Left lung (tissue), 10 donors: Measurements from ENCODE around the gene SPEM1. TPM values are rescaled to one million over a fixed set of nuclear protein-coding genes. Genes with fewer than 3 reads are reported as not detected.

Experiments
- ATAC-seq: fragments of 200-7000 bp; cut with Tn5 transposase; one replicate; pipeline ENCODE4 v1.9.1; 2020; ENCODE audit warnings: moderate library complexity
- DNase-seq, 4 donors: peaks; one replicate each; pipeline ENCODE4 v3.0.0-alpha.2; 2013 to 2020
- H3K27ac ChIP-seq, 2 donors: fragments of 200-600 bp; sonication (generic) in 1 of 2; one replicate each; pipeline versions ENCODE4 v1.5.0 to v1.8.0; 2020 to 2021
- H3K27me3 ChIP-seq, 2 donors: fragments of 200-600 bp; sonication (generic) in 1 of 2; one replicate each; pipeline versions ENCODE4 v1.5.0 to v1.8.0; 2020 to 2021
- H3K36me3 ChIP-seq, 2 donors: fragments of 200-600 bp; sonication (generic) in 1 of 2; one replicate each; pipeline versions ENCODE4 v1.5.0 to v1.8.0; 2020 to 2021
- H3K4me1 ChIP-seq, 2 donors: fragments of 200-600 bp; one replicate each; pipeline ENCODE4 v1.8.0; 2021
- H3K4me3 ChIP-seq, 2 donors: fragments of 200-600 bp; sonication (generic) in 1 of 2; one replicate each; pipeline versions ENCODE4 v1.5.0 to v1.8.0; 2020 to 2021; ENCODE audit warnings: mild to moderate bottlenecking in 1 of 2
- H3K9me3 ChIP-seq, 2 donors: fragments of 200-600 bp; sonication (generic) in 1 of 2; one replicate each; pipeline versions ENCODE4 v1.5.0 to v1.8.0; 2020 to 2021
- CTCF ChIP-seq, 2 donors: fragments of 200-600 bp; sonication (generic) in 1 of 2; IDR thresholded peaks; one replicate each; pipeline versions ENCODE4 v1.5.0 to v1.8.0; 2021; ENCODE audit warnings: antibody characterized with exemption in 2 of 2
- intact Hi-C, 2 donors: fragments of 100-400 bp; cut with DNase I; formaldehyde crosslinking; loops; one replicate each; pipeline versions ENCODE4 v1.11.2 to v1.14.2; 2022
- polyA plus RNA-seq, 6 donors: library from polyadenylated mRNA; unstranded; fragments of 120-200 nt; gene quantifications; one replicate each; pipeline ENCODE4 v1.2.1, GENCODE V29; 2013; ENCODE audit not compliant: insufficient read length in 6 of 6
- total RNA-seq, 2 donors: library from RNA; stranded (reverse); fragmentation: NEBNext Ultra II Directional; extraction: Animal tissue kit (Norgen Biotek cat#: 25700); gene quantifications; one replicate each; pipeline ENCODE4 v1.2.1, GENCODE V29; 2021
- donor health status: DM: no; HTN: yes; CAD: no.
- donor health status: DM: no; HTN: no; CAD: no.

SPEM1 gene
- total and polyA plus RNA-seq, 8 donors = not detected

GRCh38 chr17:7418472-7419152 is 1.5 kb upstream of the SPEM1 start:
- Histone ChIP-seq H3K27me3 (no peaks in the 10 kb centered on the region), H3K27ac (no peak overlapping the region), H3K9me3 (no peaks in the 10 kb centered on the region), H3K4me1 (no peaks in the 10 kb centered on the region), H3K4me3 (no peak overlapping the region), H3K36me3 (peaks cover 0 to 4% of the 10 kb centered on the region in 2 donors)
- intact Hi-C loops = no loop called here
- no peak for ATAC-seq
- DNase-seq = no peak
- TF ChIP-seq CTCF (IDR thresholded peaks at IDR 0.05) = no peak

- peaks cover 0 to 4% of the 10 kb centered on the region in 2 donors for H3K36me3 ChIP-seq
- H3K9me3 ChIP-seq = no peaks in the 10 kb centered on the region
- DNase-seq (peak in 1 of 4 donors; percentile 55), ATAC-seq (no peak)
- intact Hi-C loops = no loop called here
- no peak overlapping the region for H3K4me3 ChIP-seq
- TF ChIP-seq CTCF (IDR thresholded peaks at IDR 0.05) = no peak
- no peak overlapping the region for H3K27ac ChIP-seq
- H3K4me1 ChIP-seq = no peaks in the 10 kb centered on the region
- H3K27me3 ChIP-seq = no peaks in the 10 kb centered on the region
Measured at GRCh38 chr17:7421186-7421585, 1.1 kb downstream of the SPEM1 start.

- Histone ChIP-seq H3K27me3 (no peaks in the 10 kb centered on the region), H3K36me3 (no peaks in the 10 kb centered on the region), H3K4me1 (no peaks in the 10 kb centered on the region), H3K9me3 (no peaks in the 10 kb centered on the region), H3K27ac (no peak overlapping the region), H3K4me3 (no peak overlapping the region)
- intact Hi-C loops = no loop called here
- no peak for DNase-seq
- no peak for ATAC-seq
- TF ChIP-seq CTCF (IDR thresholded peaks at IDR 0.05) = no peak
Measured at GRCh38 chr17:7423679-7424078, 3.6 kb downstream of the SPEM1 start.

GRCh38 chr17:7425316-7425715 is 5.2 kb downstream of the SPEM1 start, which contains the start of gene SPEM2:
Gene SPEM2 (plus strand): TSS chr17:7425616. CDS start chr17:7425689, 73 bp downstream.
- no peaks in the 10 kb centered on the region for H3K9me3 ChIP-seq

GRCh38 chr17:7425756-7426155 is 5.6 kb downstream of the SPEM1 start:
- intact Hi-C loops = no loop called here
- Histone ChIP-seq H3K4me3 (no peak overlapping the region), H3K9me3 (no peaks in the 10 kb centered on the region), H3K27ac (no peak overlapping the region), H3K36me3 (no peaks in the 10 kb centered on the region), H3K27me3 (no peaks in the 10 kb centered on the region), H3K4me1 (no peaks in the 10 kb centered on the region)
- DNase-seq = peak in 1 of 4 donors; percentile 41
- ATAC-seq = no peak
- TF ChIP-seq CTCF (IDR thresholded peaks at IDR 0.05) = no peak

More at GRCh38 chr17:7425316-7425715, 5.2 kb downstream of the SPEM1 start, which contains the start of gene SPEM2:
- ATAC-seq (no peak), DNase-seq (no peak)
- intact Hi-C loops = no loop called here
- Histone ChIP-seq H3K4me1 (no peaks in the 10 kb centered on the region), H3K27me3 (no peaks in the 10 kb centered on the region), H3K27ac (no peak within 1 kb of the TSS), H3K36me3 (no peaks in the 10 kb centered on the region), H3K4me3 (no peak within 1 kb of the TSS)
- TF ChIP-seq CTCF (IDR thresholded peaks at IDR 0.05) = no peak
